AG10803 (cell line): ENCODE results near the gene PLXND1.
A peak's percentile ranks its signal among the peaks of the same experiment; 100 is the strongest.

Experiments used
- DNase-seq: peaks from one replicate; pipeline ENCODE4 v3.0.0; 2010; ENCODE audit warnings: low read depth
- H3K4me3 ChIP-seq: 2 replicates; pipeline ENCODE4 v1.5.1; 2011; ENCODE audit warnings: mild to moderate bottlenecking, low read length, control low read depth
- CTCF ChIP-seq: conservative IDR thresholded peaks from 2 replicates; pipeline ENCODE4 v1.5.1; 2011; ENCODE audit warnings: mild to moderate bottlenecking, low read length, control low read depth, inconsistent platforms

PLXND1 gene

GRCh38 chr3:129633751-129634481, 27.4 kb upstream of the PLXND1 start:
- H3K4me3 ChIP-seq = no peak overlapping the region
- no peak for TF ChIP-seq CTCF
- no peak for DNase-seq

- TF ChIP-seq CTCF = no peak
- no peak overlapping the region for H3K4me3 ChIP-seq
- DNase-seq = no peak
Observed at GRCh38 chr3:129632977-129633376, 26.5 kb upstream of the PLXND1 start.

- TF ChIP-seq CTCF = no peak
- DNase-seq = no peak
Observed at GRCh38 chr3:129632556-129632955, 26.1 kb upstream of the PLXND1 start.

GRCh38 chr3:129632056-129632455, 25.6 kb upstream of the PLXND1 start:
- no peak for TF ChIP-seq CTCF
- no peak for DNase-seq
- no peak overlapping the region for H3K4me3 ChIP-seq

More at GRCh38 chr3:129632556-129632955, 26.1 kb upstream of the PLXND1 start:
- no peak overlapping the region for H3K4me3 ChIP-seq

GRCh38 chr3:129629011-129629410, 22.5 kb upstream of the PLXND1 start:
- no peak for TF ChIP-seq CTCF
- H3K4me3 ChIP-seq = no peak overlapping the region
- DNase-seq = no peak

GRCh38 chr3:129628169-129628522, 21.7 kb upstream of the PLXND1 start:
- H3K4me3 ChIP-seq = peak overlapping the region; percentile 59
- TF ChIP-seq CTCF = no peak
- DNase-seq = peak; percentile 65

- DNase-seq = peak; percentile 84
- peak overlapping the region; percentile 59 for H3K4me3 ChIP-seq
Observed at GRCh38 chr3:129627350-129628168, 21.1 kb upstream of the PLXND1 start.

More at GRCh38 chr3:129627350-129628168, 21.1 kb upstream of the PLXND1 start:
- TF ChIP-seq CTCF = peak; percentile 76
